Natural killer cell (primary cell): Measurements from ENCODE around the gene CCDC194. TPM values are rescaled to one million over a fixed set of nuclear protein-coding genes. Genes with fewer than 3 reads are reported as not detected.

ENCODE experiments used
- ATAC-seq, 3 donors: fragments of 150-1000 bp in 2 of 3; fragments of 200-7000 bp in 1 of 3; cut with Tn5 transposase; 1 replicate in 1 of 3; 2 replicates in 2 of 3; pipeline ENCODE4 v1.10.0; 2021; ENCODE audit warnings: mild to moderate bottlenecking in 2 of 3, moderate library complexity in 2 of 3
- DNase-seq, 2 donors: peaks; one replicate each; pipeline versions ENCODE4 v3.0.0 to v3.0.0-alpha.2; 2013 to 2021; ENCODE audit warnings: mixed read lengths in 1 of 2
- H3K27ac ChIP-seq: one replicate; pipeline ENCODE4 v1.5.1; 2013; ENCODE audit warnings: mild to moderate bottlenecking, low read length
- H3K27me3 ChIP-seq: one replicate; pipeline ENCODE4 v1.6.1; 2013; ENCODE audit warnings: low read length; ENCODE audit not compliant: control insufficient read depth, insufficient read depth
- H3K36me3 ChIP-seq: one replicate; pipeline ENCODE4 v1.6.1; 2013; ENCODE audit warnings: low read length; ENCODE audit not compliant: control insufficient read depth, insufficient read depth
- H3K4me1 ChIP-seq: one replicate; pipeline ENCODE4 v1.6.1; 2013; ENCODE audit warnings: low read length; ENCODE audit not compliant: control insufficient read depth, insufficient read depth
- H3K4me3 ChIP-seq: one replicate; pipeline ENCODE4 v1.5.1; 2013; ENCODE audit warnings: low read length
- H3K9me3 ChIP-seq: one replicate; pipeline ENCODE4 v1.6.1; 2013; ENCODE audit warnings: low read length; ENCODE audit not compliant: control insufficient read depth, insufficient read depth
- H3K27ac Mint-ChIP-seq, 2 donors: one replicate each; pipeline ENCODE4 v1.8.0; 2022; ENCODE audit warnings: mild to moderate bottlenecking in 2 of 2, mixed read lengths in 2 of 2, moderate library complexity in 1 of 2
- H3K27me3 Mint-ChIP-seq, 2 donors: one replicate each; pipeline ENCODE4 v1.8.0; 2022; ENCODE audit warnings: low read depth in 2 of 2, mixed read lengths in 2 of 2
- H3K36me3 Mint-ChIP-seq: one replicate; pipeline ENCODE4 v1.8.0; 2022; ENCODE audit warnings: mixed read lengths
- H3K4me1 Mint-ChIP-seq, 2 donors: one replicate each; pipeline ENCODE4 v1.8.0; 2022; ENCODE audit warnings: mixed read lengths in 2 of 2
- H3K4me3 Mint-ChIP-seq: one replicate; pipeline ENCODE4 v1.8.0; 2022; ENCODE audit warnings: mild to moderate bottlenecking, moderate library complexity, mixed read lengths
- H3K9me3 Mint-ChIP-seq, 2 donors: one replicate each; pipeline ENCODE4 v1.8.0; 2022; ENCODE audit warnings: mixed read lengths in 2 of 2
- CTCF ChIP-seq: fragments of 200-600 bp; IDR thresholded peaks from one replicate; pipeline ENCODE4 v1.8.0; 2022; ENCODE audit warnings: antibody characterized with exemption
- WGBS: methylation state at CpG from one replicate; pipeline ENCODE4 v1.1.7; 2013; ENCODE audit warnings: missing lambda C conversion rate; ENCODE audit not compliant: insufficient coverage; 5-methylcytosine and 5-hydroxymethylcytosine counted together
- intact Hi-C: fragments of 100-400 bp; cut with micrococcal nuclease; formaldehyde crosslinking; loops from one replicate; pipeline ENCODE4 v1.14.2; 2022
- total RNA-seq, 4 donors: library from RNA; stranded (reverse); fragments of 120-200 nt in 1 of 4; gene quantifications; one replicate each; pipeline versions ENCODE4 v1.2.3 to v1.2.4, GENCODE V29; 2013 to 2022

CCDC194 gene
- total RNA-seq, 3 donors from 2014 or later (not counting 1 experiment from before 2014, with no cell fraction given) = 2.7 TPM; not detected in 1

- intact Hi-C loops = loop anchor here (10.0 kb wide), 1 partner anchor 71 kb away; the partner anchor contains the start of genes ANO8 and GTPBP3
- peak; percentile 10 to 42 (median 12) for ATAC-seq
Measured at GRCh38 chr19:17406046-17406886, 12.3 kb upstream of the CCDC194 start.

GRCh38 chr19:17405250-17406045, 11.5 kb upstream of the CCDC194 start, which contains the start of gene BST2:
TSS of gene BST2 (minus strand) at chr19:17405630. CDS start at chr19:17405575, 55 bp downstream.
- Histone ChIP-seq H3K4me3 (peak within 1 kb of the TSS; percentile 78), H3K4me1 (peaks cover 56% of the 10 kb centered on the region)
- intact Hi-C loops = loop anchor here (10.0 kb wide), 1 partner anchor 71 kb away; the partner anchor contains the start of genes ANO8 and GTPBP3

More at GRCh38 chr19:17406046-17406886, 12.3 kb upstream of the CCDC194 start:
- Mint-ChIP-seq H3K36me3 (no peaks in the 10 kb centered on the region), H3K9me3 (no peaks in the 10 kb centered on the region), H3K27me3 (no peaks in the 10 kb centered on the region), H3K4me3 (peak overlapping the region; percentile 96), H3K4me1 (peaks cover 43 to 45% of the 10 kb centered on the region in 2 donors), H3K27ac (peak overlapping the region; percentile 89 to 97)
- Histone ChIP-seq H3K4me1 (peaks cover 56% of the 10 kb centered on the region), H3K36me3 (peaks cover 18% of the 10 kb centered on the region), H3K4me3 (peak overlapping the region; percentile 78), H3K9me3 (no peaks in the 10 kb centered on the region), H3K27ac (peak overlapping the region; percentile 89), H3K27me3 (no peaks in the 10 kb centered on the region)
- TF ChIP-seq CTCF = no peak
- peak; percentile 33 to 47 for DNase-seq
- WGBS = 2% methylated on average over 8 of the region's 10 CpGs

GRCh38 chr19:17404621-17405249, 10.7 kb upstream of the CCDC194 start:
- ATAC-seq (no peak), DNase-seq (no peak)
- Mint-ChIP-seq H3K4me1 (peaks cover 43 to 45% of the 10 kb centered on the region in 2 donors), H3K27me3 (no peaks in the 10 kb centered on the region), H3K36me3 (no peaks in the 10 kb centered on the region), H3K27ac (peak overlapping the region; percentile 89 to 97), H3K4me3 (peak overlapping the region; percentile 96), H3K9me3 (no peaks in the 10 kb centered on the region)
- TF ChIP-seq CTCF = no peak
- H3K27me3 ChIP-seq = no peaks in the 10 kb centered on the region
- H3K4me1 ChIP-seq = peaks cover 56% of the 10 kb centered on the region
- intact Hi-C loops = loop anchor here (10.0 kb wide), 1 partner anchor 70 kb away; the partner anchor contains the start of genes ANO8 and GTPBP3
- WGBS = 23% methylated on average over 6 of the region's 7 CpGs
- no peaks in the 10 kb centered on the region for H3K9me3 ChIP-seq
- peak overlapping the region; percentile 78 for H3K4me3 ChIP-seq
- H3K27ac ChIP-seq = peak overlapping the region; percentile 89
- H3K36me3 ChIP-seq = peaks cover 19% of the 10 kb centered on the region

More at GRCh38 chr19:17405250-17406045, 11.5 kb upstream of the CCDC194 start, which contains the start of gene BST2:
- H3K4me3 Mint-ChIP-seq = peak within 1 kb of the TSS; percentile 96
- peaks cover 43 to 45% of the 10 kb centered on the region in 2 donors for H3K4me1 Mint-ChIP-seq
- under 1% methylated on average over 18 of the region's 18 CpGs for WGBS
- peak within 1 kb of the TSS; percentile 89 to 97 for H3K27ac Mint-ChIP-seq
- peak; percentile 88 to 94 (median 89) for ATAC-seq
- H3K9me3 ChIP-seq = no peaks in the 10 kb centered on the region
- H3K9me3 Mint-ChIP-seq = no peaks in the 10 kb centered on the region
- no peaks in the 10 kb centered on the region for H3K36me3 Mint-ChIP-seq
- peak within 1 kb of the TSS; percentile 89 for H3K27ac ChIP-seq
- DNase-seq = peak; percentile 47 to 83
- H3K27me3 Mint-ChIP-seq = no peaks in the 10 kb centered on the region
- no peaks in the 10 kb centered on the region for H3K27me3 ChIP-seq
- TF ChIP-seq CTCF = no peak
- peaks cover 19% of the 10 kb centered on the region for H3K36me3 ChIP-seq
